Esophagus squamous epithelium (tissue), 4 donors: ENCODE measurements around the gene EFS.
A peak's percentile ranks its signal among the peaks of the same experiment; 100 is the strongest.

Experiments used
- CTCF ChIP-seq, 6 experiments: fragments of 450-650 bp in 4 of 6; fragments of 200-600 bp in 2 of 6; sonication (generic) in 2 of 6; IDR thresholded peaks; one replicate each; pipeline ENCODE4 v1.5.1; 2016 to 2019; ENCODE audit warnings: antibody characterized with exemption in 6 of 6, mild to moderate bottlenecking in 4 of 6, moderate library complexity in 4 of 6
- POLR2A ChIP-seq, 4 donors: fragments of 450-650 bp; IDR thresholded peaks; one replicate each; pipeline ENCODE4 v1.6.1; 2017; ENCODE audit warnings: antibody characterized with exemption in 4 of 4, mild to moderate bottlenecking in 4 of 4, moderate library complexity in 3 of 4

DNA sequence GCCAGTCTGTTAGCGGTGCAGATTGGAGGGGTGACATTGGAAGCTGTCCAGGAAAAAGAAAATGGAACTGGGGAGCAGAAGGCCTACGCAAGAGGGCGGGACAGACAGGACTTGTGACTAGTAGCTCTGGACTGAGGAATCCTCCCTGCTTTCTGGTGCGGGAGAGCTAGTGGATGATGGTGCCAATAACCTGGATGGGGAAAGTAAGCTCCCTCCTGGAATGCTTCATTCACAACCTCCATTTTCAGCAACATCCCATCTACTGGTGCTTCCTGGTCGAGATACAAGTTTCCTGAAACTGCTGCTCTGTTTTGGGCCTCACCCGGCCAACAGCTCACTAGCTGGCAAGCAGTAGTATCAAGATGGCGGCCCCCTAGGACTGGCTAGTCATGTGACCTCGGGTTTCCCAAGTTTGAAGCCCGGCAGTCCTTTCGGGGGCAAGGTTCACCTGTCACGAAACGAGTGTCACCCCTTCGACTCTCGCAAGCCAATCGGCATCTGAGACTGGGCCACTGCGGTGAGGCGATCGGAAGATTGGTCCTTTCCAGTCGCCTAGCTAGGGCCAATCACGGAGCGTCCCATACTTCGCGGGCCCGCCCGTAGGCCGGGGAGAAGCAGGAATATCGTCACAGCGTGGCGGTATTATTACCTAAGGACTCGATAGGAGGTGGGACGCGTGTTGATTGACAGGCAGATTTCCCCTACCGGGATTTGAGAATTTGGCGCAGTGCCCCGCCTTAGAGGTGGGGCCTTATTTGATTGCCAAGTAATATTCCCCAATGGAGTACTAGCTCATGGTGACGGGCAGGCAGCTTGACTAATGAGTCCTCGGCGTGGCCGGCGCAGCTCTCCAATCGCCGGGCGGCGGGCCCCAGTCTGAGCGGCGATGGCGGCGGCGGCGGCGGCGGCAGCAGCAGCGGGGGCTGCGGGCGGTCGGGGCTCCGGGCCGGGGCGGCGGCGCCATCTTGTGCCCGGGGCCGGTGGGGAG, 44.1 kb downstream of the EFS start, which contains the start of gene PABPN1:
- TF ChIP-seq POLR2A (IDR thresholded peaks at IDR 0.05) (peak in 2 of 4 donors; percentile 4 to 62), CTCF (IDR thresholded peaks at IDR 0.05) (no peak)
